ENCODE data around the gene FGF2.
A peak's percentile ranks its signal among the peaks of the same experiment; 100 is the strongest.

FGF2 gene

DNA sequence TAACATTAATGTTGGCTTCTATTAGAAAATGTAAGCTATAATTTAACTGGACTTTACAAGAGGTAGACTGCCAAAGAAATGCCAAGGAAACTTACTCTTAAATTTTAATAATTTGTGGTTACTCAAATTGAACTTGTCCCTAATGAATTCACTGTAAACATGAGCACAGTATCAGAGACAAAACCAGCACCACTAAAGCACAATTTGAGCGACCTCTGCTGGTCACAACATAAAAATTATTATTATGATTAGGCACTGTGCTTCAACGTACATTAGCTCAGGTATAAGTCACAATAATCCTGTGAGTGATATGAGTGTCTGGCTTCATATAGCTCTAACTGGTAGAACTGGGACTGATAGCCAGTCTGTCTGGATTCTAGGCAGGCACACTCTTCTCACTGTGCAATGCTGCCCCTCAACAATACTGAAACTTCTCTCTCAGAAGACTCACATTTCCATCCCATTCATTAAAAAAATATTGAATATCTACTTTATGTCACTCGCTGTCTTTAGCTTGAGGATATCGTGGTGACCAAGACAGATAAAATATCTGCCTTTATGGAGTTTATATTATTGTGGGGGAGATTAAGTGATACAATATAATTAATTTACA, 87.8 kb downstream of the FGF2 start:
- TF ChIP-seq, protein P1, sequence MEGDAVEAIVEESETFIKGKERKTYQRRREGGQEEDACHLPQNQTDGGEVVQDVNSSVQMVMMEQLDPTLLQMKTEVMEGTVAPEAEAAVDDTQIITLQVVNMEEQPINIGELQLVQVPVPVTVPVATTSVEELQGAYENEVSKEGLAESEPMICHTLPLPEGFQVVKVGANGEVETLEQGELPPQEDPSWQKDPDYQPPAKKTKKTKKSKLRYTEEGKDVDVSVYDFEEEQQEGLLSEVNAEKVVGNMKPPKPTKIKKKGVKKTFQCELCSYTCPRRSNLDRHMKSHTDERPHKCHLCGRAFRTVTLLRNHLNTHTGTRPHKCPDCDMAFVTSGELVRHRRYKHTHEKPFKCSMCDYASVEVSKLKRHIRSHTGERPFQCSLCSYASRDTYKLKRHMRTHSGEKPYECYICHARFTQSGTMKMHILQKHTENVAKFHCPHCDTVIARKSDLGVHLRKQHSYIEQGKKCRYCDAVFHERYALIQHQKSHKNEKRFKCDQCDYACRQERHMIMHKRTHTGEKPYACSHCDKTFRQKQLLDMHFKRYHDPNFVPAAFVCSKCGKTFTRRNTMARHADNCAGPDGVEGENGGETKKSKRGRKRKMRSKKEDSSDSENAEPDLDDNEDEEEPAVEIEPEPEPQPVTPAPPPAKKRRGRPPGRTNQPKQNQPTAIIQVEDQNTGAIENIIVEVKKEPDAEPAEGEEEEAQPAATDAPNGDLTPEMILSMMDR (IDR thresholded peaks at IDR 0.05), result no peak
- Histone ChIP-seq H3K4me1 (no peaks in the 10 kb centered on the region), H3K79me2 (no peaks in the 10 kb centered on the region), H3K4me2 (ENCODE audit: low read length) (no peak overlapping the region), H2AFZ (no peak overlapping the region), H3K36me3 (ENCODE audit: control insufficient read depth, insufficient read depth, low read length) (no peaks in the 10 kb centered on the region), H3K9me3 (ENCODE audit: control insufficient read depth, low read length) (no peaks in the 10 kb centered on the region), H3K4me3 (ENCODE audit: low read depth, low read length) (no peak overlapping the region), H3K27me3 (ENCODE audit: control insufficient read depth, insufficient read depth, low read length) (no peaks in the 10 kb centered on the region), H3K27ac (no peak overlapping the region), H3K9ac (no peak overlapping the region)

DNA sequence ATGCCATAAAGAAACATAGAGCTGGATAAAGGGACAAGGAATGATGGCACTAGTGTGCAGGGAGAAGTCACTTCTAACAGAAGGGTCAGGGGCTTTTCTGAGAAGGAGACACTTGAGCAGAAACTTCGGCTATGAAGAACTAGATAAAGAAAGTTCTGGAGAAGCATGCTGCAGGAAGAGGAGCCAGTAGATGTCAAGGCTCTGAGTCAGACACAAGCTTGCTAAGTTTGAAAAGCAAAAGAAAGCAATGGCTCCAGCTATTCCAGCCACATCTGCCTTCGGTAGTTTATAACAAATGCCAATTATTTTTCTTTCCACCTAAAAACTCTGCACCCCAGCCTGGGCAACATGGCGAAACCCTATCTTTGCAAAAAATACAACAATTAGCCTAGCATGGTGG, 88.3 kb downstream of the FGF2 start:
- Histone ChIP-seq H3K9me3 (ENCODE audit: control insufficient read depth, low read length) (no peaks in the 10 kb centered on the region), H3K4me2 (ENCODE audit: low read length) (no peak overlapping the region), H3K4me1 (no peaks in the 10 kb centered on the region), H3K27me3 (ENCODE audit: control insufficient read depth, insufficient read depth, low read length) (no peaks in the 10 kb centered on the region), H3K4me3 (ENCODE audit: low read depth, low read length) (no peak overlapping the region), H3K79me2 (no peaks in the 10 kb centered on the region), H3K36me3 (ENCODE audit: control insufficient read depth, insufficient read depth, low read length) (no peaks in the 10 kb centered on the region), H3K9ac (no peak overlapping the region), H2AFZ (no peak overlapping the region), H3K27ac (no peak overlapping the region)
- TF ChIP-seq, protein P1 (IDR thresholded peaks at IDR 0.05), result no peak

GRCh38 chr4:122917731-122918130, 91.1 kb downstream of the FGF2 start:
- H3K4me3 ChIP-seq (ENCODE audit: low read depth, low read length), result no peak overlapping the region
- H3K4me1 ChIP-seq, result no peaks in the 10 kb centered on the region
- no peaks in the 10 kb centered on the region for H3K79me2 ChIP-seq
- no peak overlapping the region for H3K4me2 ChIP-seq (ENCODE audit: low read length)
- TF ChIP-seq, protein P1 (IDR thresholded peaks at IDR 0.05), result no peak
- no peaks in the 10 kb centered on the region for H3K36me3 ChIP-seq (ENCODE audit: control insufficient read depth, insufficient read depth, low read length)
- no peaks in the 10 kb centered on the region for H3K27me3 ChIP-seq (ENCODE audit: control insufficient read depth, insufficient read depth, low read length)
- no peak overlapping the region for H3K27ac ChIP-seq
- no peak overlapping the region for H2AFZ ChIP-seq
- H3K9ac ChIP-seq, result no peak overlapping the region
- H3K9me3 ChIP-seq (ENCODE audit: control insufficient read depth, low read length), result no peaks in the 10 kb centered on the region

DNA sequence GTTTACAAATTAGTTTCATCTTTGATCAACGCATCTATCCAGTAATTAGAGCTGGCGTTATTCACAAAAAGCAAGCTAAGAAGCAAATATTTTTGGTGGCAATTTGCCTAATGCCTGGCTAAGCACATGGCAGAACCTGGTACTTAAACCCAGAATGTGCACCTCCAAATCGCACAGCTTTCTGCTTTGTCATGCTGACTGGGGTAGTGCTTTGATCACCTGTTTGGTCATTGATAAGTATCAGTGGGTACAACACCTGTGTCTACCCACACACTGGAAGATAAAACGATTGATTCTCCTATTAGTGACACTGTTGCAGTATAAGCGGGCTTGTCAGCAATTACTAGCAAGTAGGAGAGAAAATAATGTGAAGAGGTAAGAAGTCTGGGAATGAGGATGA, 93.8 kb downstream of the FGF2 start:
- Histone ChIP-seq H3K27ac (no peak overlapping the region), H3K36me3 (ENCODE audit: control insufficient read depth, insufficient read depth, low read length) (no peaks in the 10 kb centered on the region), H3K9ac (no peak overlapping the region), H3K4me3 (ENCODE audit: low read depth, low read length) (no peak overlapping the region), H3K79me2 (peaks cover 2% of the 10 kb centered on the region), H3K27me3 (ENCODE audit: control insufficient read depth, insufficient read depth, low read length) (no peaks in the 10 kb centered on the region), H3K4me1 (no peaks in the 10 kb centered on the region), H2AFZ (no peak overlapping the region), H3K9me3 (ENCODE audit: control insufficient read depth, low read length) (no peaks in the 10 kb centered on the region), H3K4me2 (ENCODE audit: low read length) (no peak overlapping the region)
- TF ChIP-seq, protein P1 (IDR thresholded peaks at IDR 0.05), result no peak

DNA sequence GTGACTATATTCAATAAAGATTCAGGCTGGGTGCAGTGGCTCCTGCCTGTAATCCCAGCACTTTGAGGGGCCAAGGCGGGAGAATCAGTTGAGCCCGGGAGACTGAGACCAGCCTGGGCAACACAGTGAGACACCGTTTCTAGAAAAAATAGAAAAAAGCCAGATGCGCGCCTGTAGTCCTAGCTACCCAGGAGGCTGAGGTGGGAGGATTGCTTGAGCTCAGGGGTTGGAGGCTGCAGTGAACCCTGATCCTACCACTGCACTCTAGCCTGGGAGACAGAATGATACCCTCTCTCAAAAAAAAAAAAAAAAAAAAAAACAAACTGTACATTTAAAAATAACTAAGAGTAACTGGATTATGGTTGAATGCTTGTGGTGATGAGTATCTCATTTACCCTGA, 94.7 kb downstream of the FGF2 start:
- H3K4me3 ChIP-seq (ENCODE audit: low read depth, low read length), result peak overlapping the region; percentile 94
- TF ChIP-seq, protein P1 (IDR thresholded peaks at IDR 0.05), result no peak
- H3K79me2 ChIP-seq, result peaks cover 2% of the 10 kb centered on the region
- no peak overlapping the region for H3K9ac ChIP-seq
- H3K27ac ChIP-seq, result no peak overlapping the region
- H3K27me3 ChIP-seq (ENCODE audit: control insufficient read depth, insufficient read depth, low read length), result no peaks in the 10 kb centered on the region
- no peaks in the 10 kb centered on the region for H3K4me1 ChIP-seq
- peak overlapping the region; percentile 97 for H3K4me2 ChIP-seq (ENCODE audit: low read length)
- no peaks in the 10 kb centered on the region for H3K9me3 ChIP-seq (ENCODE audit: control insufficient read depth, low read length)
- H2AFZ ChIP-seq, result no peak overlapping the region
- no peaks in the 10 kb centered on the region for H3K36me3 ChIP-seq (ENCODE audit: control insufficient read depth, insufficient read depth, low read length)

Measured in parathyroid adenoma (tissue), 2 donors.